ENCODE results near the gene VAMP1.

DNA sequence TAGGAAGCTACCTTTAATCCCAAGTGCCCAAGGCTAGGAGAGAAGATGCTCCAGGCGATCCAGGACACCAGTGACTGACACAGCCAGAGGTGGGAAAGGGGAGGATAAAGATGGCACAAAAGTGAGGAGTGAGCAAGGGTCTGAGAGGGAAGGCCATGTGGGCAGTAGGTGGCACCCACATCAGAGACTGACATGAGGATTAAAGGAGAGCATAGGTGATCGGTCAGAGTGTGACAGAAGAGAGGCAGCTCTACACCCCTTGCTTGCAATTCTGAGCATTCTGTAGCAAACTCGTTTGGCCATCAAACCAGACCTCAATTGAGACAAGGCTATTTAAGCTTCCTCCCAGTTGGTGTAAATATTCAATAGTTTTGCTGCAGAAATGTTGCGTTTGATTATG, 26.4 kb downstream of the VAMP1 start:
- TF ChIP-seq, protein P1, sequence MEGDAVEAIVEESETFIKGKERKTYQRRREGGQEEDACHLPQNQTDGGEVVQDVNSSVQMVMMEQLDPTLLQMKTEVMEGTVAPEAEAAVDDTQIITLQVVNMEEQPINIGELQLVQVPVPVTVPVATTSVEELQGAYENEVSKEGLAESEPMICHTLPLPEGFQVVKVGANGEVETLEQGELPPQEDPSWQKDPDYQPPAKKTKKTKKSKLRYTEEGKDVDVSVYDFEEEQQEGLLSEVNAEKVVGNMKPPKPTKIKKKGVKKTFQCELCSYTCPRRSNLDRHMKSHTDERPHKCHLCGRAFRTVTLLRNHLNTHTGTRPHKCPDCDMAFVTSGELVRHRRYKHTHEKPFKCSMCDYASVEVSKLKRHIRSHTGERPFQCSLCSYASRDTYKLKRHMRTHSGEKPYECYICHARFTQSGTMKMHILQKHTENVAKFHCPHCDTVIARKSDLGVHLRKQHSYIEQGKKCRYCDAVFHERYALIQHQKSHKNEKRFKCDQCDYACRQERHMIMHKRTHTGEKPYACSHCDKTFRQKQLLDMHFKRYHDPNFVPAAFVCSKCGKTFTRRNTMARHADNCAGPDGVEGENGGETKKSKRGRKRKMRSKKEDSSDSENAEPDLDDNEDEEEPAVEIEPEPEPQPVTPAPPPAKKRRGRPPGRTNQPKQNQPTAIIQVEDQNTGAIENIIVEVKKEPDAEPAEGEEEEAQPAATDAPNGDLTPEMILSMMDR (IDR thresholded peaks at IDR 0.05): no peak
- TF ChIP-seq POLR2A (IDR thresholded peaks at IDR 0.05): no peak

All from lower leg skin (tissue), 3 donors.